Measurements from ENCODE around the gene GAPDHS. TPM values are rescaled to one million over a fixed set of nuclear protein-coding genes. Genes with fewer than 3 reads are reported as not detected.

GAPDHS gene
- total and polyA plus RNA-seq, 2 of the 13 experiments (the other 11 are each of a cell fraction or from before 2014, with no cell fraction given): not detected

DNA sequence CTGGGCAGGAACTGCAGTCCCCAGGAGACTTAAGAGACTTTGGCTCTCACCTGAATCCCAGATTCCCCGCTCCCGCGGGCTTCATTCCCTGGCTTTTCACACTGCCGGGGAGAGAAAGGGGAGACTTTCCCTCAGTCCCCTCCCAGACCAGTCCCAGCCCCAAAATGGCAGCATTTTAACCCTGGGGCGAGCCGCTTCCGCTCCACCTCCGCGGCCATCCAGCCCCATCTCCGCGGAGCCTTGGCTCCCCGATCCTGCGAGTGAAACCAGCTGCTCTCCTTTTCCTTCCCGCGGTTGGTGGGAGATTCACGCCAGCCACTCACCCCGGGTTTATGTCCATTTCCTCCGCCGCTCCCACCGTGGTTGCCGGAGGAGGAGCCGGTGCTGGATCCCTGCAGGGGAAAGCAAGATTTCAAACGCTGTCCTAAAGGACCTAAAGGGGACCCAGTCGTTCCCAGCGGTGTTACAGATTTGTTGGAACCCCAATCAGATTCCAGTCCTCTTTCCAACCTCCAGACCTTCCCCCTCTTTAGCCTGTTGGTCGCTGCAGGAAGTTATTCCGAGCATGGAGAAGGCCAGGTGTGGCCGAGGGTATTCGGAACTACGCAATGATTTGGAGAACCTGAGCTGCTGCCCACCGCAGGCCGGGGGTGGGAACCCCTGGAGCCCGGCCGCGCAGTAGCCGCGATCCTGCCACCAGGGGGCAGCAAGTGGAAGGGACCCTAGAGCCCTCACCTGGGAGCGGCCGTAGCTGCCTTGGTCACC, 23.2 kb upstream of the GAPDHS start (continued):
- TF ChIP-seq NFYB (CRISPR knock-in tag; IDR thresholded peaks at IDR 0.05): 0 out of 2 replicates have a peak, but pooled peaks have one; percentile 22
- TF ChIP-seq ZSCAN12 (CRISPR knock-in tag; IDR thresholded peaks at IDR 0.05): no peak
- TF ChIP-seq, protein P1, sequence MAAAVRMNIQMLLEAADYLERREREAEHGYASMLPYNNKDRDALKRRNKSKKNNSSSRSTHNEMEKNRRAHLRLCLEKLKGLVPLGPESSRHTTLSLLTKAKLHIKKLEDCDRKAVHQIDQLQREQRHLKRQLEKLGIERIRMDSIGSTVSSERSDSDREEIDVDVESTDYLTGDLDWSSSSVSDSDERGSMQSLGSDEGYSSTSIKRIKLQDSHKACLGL (CRISPR knock-in tag; IDR thresholded peaks at IDR 0.05): 0 out of 2 replicates have a peak, but pooled peaks have one; percentile 10
- peak; percentile 19; the same call in 1 of the 2 replicates for TF ChIP-seq ZBTB20 (CRISPR knock-in tag; IDR thresholded peaks at IDR 0.05; ENCODE audit: borderline replicate concordance, low read depth)
- TF ChIP-seq, protein P2, sequence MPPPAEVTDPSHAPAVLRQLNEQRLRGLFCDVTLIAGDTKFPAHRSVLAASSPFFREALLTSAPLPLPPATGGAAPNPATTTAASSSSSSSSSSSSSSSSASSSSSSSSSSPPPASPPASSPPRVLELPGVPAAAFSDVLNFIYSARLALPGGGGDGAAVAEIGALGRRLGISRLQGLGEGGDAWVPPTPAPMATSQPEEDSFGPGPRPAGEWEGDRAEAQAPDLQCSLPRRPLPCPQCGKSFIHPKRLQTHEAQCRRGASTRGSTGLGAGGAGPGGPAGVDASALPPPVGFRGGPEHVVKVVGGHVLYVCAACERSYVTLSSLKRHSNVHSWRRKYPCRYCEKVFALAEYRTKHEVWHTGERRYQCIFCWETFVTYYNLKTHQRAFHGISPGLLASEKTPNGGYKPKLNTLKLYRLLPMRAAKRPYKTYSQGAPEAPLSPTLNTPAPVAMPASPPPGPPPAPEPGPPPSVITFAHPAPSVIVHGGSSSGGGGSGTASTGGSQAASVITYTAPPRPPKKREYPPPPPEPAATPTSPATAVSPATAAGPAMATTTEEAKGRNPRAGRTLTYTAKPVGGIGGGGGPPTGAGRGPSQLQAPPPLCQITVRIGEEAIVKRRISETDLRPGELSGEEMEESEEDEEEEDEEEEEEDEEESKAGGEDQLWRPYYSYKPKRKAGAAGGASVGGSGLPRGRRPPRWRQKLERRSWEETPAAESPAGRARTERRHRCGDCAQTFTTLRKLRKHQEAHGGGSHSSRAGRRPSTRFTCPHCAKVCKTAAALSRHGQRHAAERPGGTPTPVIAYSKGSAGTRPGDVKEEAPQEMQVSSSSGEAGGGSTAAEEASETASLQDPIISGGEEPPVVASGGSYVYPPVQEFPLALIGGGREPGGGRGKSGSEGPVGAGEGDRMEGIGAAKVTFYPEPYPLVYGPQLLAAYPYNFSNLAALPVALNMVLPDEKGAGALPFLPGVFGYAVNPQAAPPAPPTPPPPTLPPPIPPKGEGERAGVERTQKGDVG (CRISPR knock-in tag; IDR thresholded peaks at IDR 0.05; ENCODE audit: borderline replicate concordance): 0 out of 2 replicates have a peak, but pooled peaks have one; percentile 24
- TF ChIP-seq CEBPG (CRISPR knock-in tag; IDR thresholded peaks at IDR 0.05): peak; percentile 72
- 0 out of 2 replicates have a peak, but pooled peaks have one; percentile 59 for TF ChIP-seq ZNF567 (CRISPR knock-in tag; IDR thresholded peaks at IDR 0.05; ENCODE audit: borderline replicate concordance)
- TF ChIP-seq, protein P3, sequence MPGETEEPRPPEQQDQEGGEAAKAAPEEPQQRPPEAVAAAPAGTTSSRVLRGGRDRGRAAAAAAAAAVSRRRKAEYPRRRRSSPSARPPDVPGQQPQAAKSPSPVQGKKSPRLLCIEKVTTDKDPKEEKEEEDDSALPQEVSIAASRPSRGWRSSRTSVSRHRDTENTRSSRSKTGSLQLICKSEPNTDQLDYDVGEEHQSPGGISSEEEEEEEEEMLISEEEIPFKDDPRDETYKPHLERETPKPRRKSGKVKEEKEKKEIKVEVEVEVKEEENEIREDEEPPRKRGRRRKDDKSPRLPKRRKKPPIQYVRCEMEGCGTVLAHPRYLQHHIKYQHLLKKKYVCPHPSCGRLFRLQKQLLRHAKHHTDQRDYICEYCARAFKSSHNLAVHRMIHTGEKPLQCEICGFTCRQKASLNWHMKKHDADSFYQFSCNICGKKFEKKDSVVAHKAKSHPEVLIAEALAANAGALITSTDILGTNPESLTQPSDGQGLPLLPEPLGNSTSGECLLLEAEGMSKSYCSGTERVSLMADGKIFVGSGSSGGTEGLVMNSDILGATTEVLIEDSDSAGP (CRISPR knock-in tag; IDR thresholded peaks at IDR 0.05; ENCODE audit: borderline replicate concordance): peak; percentile 72; the same call in 1 of the 2 replicates
- TF ChIP-seq MIXL1 (CRISPR knock-in tag; IDR thresholded peaks at IDR 0.05): 0 out of 2 replicates have a peak, but pooled peaks have one; percentile 11
- TF ChIP-seq, protein P4, sequence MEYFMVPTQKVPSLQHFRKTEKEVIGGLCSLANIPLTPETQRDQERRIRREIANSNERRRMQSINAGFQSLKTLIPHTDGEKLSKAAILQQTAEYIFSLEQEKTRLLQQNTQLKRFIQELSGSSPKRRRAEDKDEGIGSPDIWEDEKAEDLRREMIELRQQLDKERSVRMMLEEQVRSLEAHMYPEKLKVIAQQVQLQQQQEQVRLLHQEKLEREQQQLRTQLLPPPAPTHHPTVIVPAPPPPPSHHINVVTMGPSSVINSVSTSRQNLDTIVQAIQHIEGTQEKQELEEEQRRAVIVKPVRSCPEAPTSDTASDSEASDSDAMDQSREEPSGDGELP (IDR thresholded peaks at IDR 0.05; ENCODE audit: borderline replicate concordance, low read depth): 0 out of 2 replicates have a peak, but pooled peaks have one; percentile 19
- TF ChIP-seq KMT2B (CRISPR knock-in tag; IDR thresholded peaks at IDR 0.05): peak; percentile 21; the same call in 1 of the 2 replicates
- peak; percentile 82; the same call in 1 of the 2 replicates for TF ChIP-seq ZNF547 (CRISPR knock-in tag; IDR thresholded peaks at IDR 0.05)
- peak; percentile 84 for TF ChIP-seq GATAD2A (CRISPR knock-in tag; IDR thresholded peaks at IDR 0.05)
- peak; percentile 75 for TF ChIP-seq HDAC1 (CRISPR knock-in tag; IDR thresholded peaks at IDR 0.05)
- no peak for TF ChIP-seq ZNF879 (CRISPR knock-in tag; IDR thresholded peaks at IDR 0.05)
- peak; percentile 63; the same call in 1 of the 2 replicates for TF ChIP-seq ZBTB7A (CRISPR knock-in tag; IDR thresholded peaks at IDR 0.05)
- TF ChIP-seq ZBTB7B (CRISPR knock-in tag; IDR thresholded peaks at IDR 0.05): peak; percentile 98
- TF ChIP-seq GABPB1 (CRISPR knock-in tag; IDR thresholded peaks at IDR 0.05): peak; percentile 80
- TF ChIP-seq CAMTA2 (CRISPR knock-in tag; IDR thresholded peaks at IDR 0.05; ENCODE audit: borderline replicate concordance): 0 out of 2 replicates have a peak, but pooled peaks have one; percentile 18
- TF ChIP-seq HNRNPLL (IDR thresholded peaks at IDR 0.05; ENCODE audit: low read depth, low read length, poor library complexity, severe bottlenecking): peak; percentile 63
- TF ChIP-seq ZNF619 (CRISPR knock-in tag; IDR thresholded peaks at IDR 0.05): peak; percentile 77; the same call in 1 of the 2 replicates
- no peak for TF ChIP-seq SOX13 (IDR thresholded peaks at IDR 0.05)
- peak in 1 of 2 experiments; percentile 56; a peak in 1 of 4 replicates for TF ChIP-seq SOX13 (CRISPR knock-in tag; conservative IDR thresholded peaks at IDR 0.05 in 1 of 2, IDR thresholded peaks at IDR 0.05 in 1 of 2)
